ENCODE data around the gene LRRC74B. TPM values are rescaled to one million over a fixed set of nuclear protein-coding genes. Genes with fewer than 3 reads are reported as not detected.

LRRC74B gene
- total and polyA plus RNA-seq, 3 donors from 2014 or later, result 3.0 to 8.7 (median 5.4) TPM

GRCh38 chr22:20998411-20999336 is 47.1 kb upstream of the LRRC74B start:
- WGBS, 2 donors, result 57 to 68% methylated on average over 6 to 7 of the region's 7 CpGs
- Histone ChIP-seq H3K9me3 (no peaks in the 10 kb centered on the region), H3K4me3 (no peak overlapping the region), H3K4me1 (peaks cover 18% of the 10 kb centered on the region), H3K27ac (no peak overlapping the region), H3K27me3 (no peaks in the 10 kb centered on the region), H3K36me3 (ENCODE audit: low read depth, missing control alignments) (no peaks in the 10 kb centered on the region)
- DNase-seq, result no peak
- intact Hi-C loops (cut with DNase I; ENCODE audit: low total_unique reads), result no loop called here
- TF ChIP-seq POLR2A (IDR thresholded peaks at IDR 0.05) (no peak), CTCF (IDR thresholded peaks at IDR 0.05) (no peak)

GRCh38 chr22:20999350-21000206 is 46.2 kb upstream of the LRRC74B start:
- intact Hi-C loops (cut with DNase I; ENCODE audit: low total_unique reads), result no loop called here
- Histone ChIP-seq H3K36me3 (ENCODE audit: low read depth, missing control alignments) (no peaks in the 10 kb centered on the region), H3K4me1 (peaks cover 21% of the 10 kb centered on the region), H3K9me3 (no peaks in the 10 kb centered on the region), H3K27ac (peak overlapping the region in 1 of 2 donors; percentile 94), H3K27me3 (no peaks in the 10 kb centered on the region), H3K4me3 (no peak overlapping the region)
- TF ChIP-seq POLR2A (IDR thresholded peaks at IDR 0.05) (no peak), CTCF (IDR thresholded peaks at IDR 0.05) (no peak)
- DNase-seq, result no peak
- WGBS, 2 donors, result 85 to 89% methylated on average over 9 to 27 of the region's 27 CpGs

GRCh38 chr22:21000207-21000986 is 45.3 kb upstream of the LRRC74B start:
- Histone ChIP-seq H3K9me3 (no peaks in the 10 kb centered on the region), H3K4me3 (peak overlapping the region; percentile 69 to 85), H3K27ac (peak overlapping the region in 1 of 2 donors; percentile 94), H3K4me1 (peaks cover 21% of the 10 kb centered on the region), H3K36me3 (ENCODE audit: low read depth, missing control alignments) (no peaks in the 10 kb centered on the region), H3K27me3 (no peaks in the 10 kb centered on the region)
- 24 to 46% methylated on average over 16 to 22 of the region's 22 CpGs for WGBS, 2 donors
- intact Hi-C loops (cut with DNase I; ENCODE audit: low total_unique reads), result no loop called here
- TF ChIP-seq CTCF (IDR thresholded peaks at IDR 0.05), result no peak
- no peak for TF ChIP-seq POLR2A (IDR thresholded peaks at IDR 0.05)
- no peak for DNase-seq

GRCh38 chr22:21000987-21001600 is 44.7 kb upstream of the LRRC74B start:
- 0% methylated on average over 26 of the region's 26 CpGs; no CpG with 5 or more reads in 1 of the 2 donors for WGBS, 2 donors
- TF ChIP-seq CTCF (IDR thresholded peaks at IDR 0.05) (no peak), POLR2A (IDR thresholded peaks at IDR 0.05) (no peak)
- H3K27me3 ChIP-seq, result no peaks in the 10 kb centered on the region
- intact Hi-C loops (cut with DNase I; ENCODE audit: low total_unique reads), result no loop called here
- no peaks in the 10 kb centered on the region for H3K36me3 ChIP-seq (ENCODE audit: low read depth, missing control alignments)
- H3K27ac ChIP-seq, result peak overlapping the region; percentile 94
- H3K9me3 ChIP-seq, result no peaks in the 10 kb centered on the region
- H3K4me3 ChIP-seq, result peak overlapping the region; percentile 69 to 85
- peaks cover 21% of the 10 kb centered on the region for H3K4me1 ChIP-seq
- DNase-seq, result no peak
